HG03066 (cell line): ENCODE measurements around the gene PDXP.
A peak's percentile ranks its signal among the peaks of the same experiment; 100 is the strongest.

Experiments used
- ATAC-seq: cut with Tn5 transposase; IDR thresholded peaks from one replicate; pipeline ENCODE4 v1.9.1; 2021; ENCODE audit warnings: low read depth; ENCODE audit not compliant: unreplicated experiment

The PDXP gene

DNA sequence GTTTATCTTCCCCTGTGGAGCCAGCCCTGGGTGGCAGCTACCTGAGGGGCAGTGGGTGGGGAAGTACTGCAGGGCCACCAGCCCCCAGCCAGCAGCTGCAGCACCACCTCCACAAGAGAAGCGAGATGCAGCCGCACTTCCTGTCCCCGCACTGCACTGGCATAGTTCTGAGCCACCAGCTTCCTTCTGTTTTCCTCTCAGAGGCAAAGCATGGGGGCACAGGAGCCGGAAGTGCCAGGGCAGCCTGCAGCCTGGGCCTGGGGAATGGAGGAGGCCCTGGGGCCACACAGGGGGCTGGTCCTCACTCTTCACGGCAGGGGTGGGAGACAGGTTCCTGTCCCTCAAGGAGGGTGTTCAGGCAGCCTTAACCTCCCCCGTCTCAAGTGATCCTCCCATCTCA lies 31.0 kb upstream of the PDXP start:
- ATAC-seq: no peak

DNA sequence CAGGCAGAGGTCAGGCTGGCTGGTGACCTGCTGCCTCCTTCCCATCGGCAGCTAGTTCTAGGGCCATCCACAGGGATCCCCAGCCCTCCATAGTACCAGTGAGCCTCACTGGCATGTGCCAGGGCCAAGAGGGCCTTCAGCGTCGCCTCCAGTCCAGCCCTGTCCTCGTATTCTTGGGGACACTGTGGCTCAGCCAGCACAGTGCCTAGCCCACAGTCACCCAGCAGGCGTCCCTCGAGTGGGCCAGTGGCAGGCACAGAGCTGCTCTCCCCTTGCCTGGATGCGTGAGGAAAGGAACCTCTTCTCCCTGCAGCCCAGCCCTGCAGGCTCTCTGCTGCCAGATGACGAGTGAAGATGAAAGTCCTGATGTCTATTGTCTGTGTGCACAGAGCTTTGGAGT lies 29.7 kb upstream of the PDXP start:
- no peak for ATAC-seq

DNA sequence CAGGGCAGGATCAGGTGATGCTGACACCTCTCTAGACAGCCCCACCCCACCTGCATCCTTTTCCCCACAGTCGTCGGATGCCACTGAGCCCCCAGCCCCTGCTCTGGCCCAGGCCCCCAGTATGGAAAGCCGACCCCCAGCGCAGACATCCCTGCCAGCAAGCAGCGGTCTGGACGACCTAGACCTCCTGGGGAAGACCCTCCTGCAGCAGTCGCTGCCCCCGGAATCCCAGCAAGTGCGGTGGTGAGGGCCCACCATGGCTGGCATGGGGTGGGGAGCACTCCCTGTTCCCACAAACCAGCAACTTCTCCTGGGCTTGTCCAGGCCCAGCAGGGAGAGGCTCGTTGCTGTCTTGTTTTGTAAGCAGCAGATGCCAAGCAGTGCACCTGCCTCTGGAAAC lies 28.6 kb upstream of the PDXP start:
- no peak for ATAC-seq

DNA sequence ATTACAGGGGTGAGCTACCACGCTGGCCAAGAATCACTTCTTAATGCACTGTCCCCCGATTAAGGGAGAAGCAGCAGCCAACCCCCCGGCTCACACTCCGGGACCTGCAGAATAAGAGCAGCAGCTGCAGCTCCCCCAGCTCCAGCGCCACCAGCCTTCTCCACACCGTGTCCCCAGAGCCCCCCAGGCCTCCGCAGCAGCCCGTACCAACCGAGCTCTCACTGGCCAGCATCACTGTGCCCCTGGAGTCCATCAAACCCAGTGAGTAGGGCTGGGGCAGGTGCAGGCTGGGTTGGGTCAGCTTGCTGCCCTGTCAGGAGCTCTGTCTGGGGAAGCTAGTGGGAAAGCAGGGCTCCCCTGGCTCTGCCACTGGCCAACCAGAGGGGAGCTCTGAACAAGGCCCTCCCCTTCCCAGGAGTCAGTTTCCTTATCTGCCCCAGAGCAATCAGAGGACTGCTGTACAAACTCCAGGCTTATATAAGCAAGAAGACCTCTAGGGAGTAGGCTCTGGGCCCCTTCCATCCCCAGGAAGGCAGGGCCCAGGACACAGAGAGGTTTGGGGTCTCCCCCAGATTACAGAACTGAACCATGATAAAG lies 27.6 kb upstream of the PDXP start:
- ATAC-seq: no peak

DNA sequence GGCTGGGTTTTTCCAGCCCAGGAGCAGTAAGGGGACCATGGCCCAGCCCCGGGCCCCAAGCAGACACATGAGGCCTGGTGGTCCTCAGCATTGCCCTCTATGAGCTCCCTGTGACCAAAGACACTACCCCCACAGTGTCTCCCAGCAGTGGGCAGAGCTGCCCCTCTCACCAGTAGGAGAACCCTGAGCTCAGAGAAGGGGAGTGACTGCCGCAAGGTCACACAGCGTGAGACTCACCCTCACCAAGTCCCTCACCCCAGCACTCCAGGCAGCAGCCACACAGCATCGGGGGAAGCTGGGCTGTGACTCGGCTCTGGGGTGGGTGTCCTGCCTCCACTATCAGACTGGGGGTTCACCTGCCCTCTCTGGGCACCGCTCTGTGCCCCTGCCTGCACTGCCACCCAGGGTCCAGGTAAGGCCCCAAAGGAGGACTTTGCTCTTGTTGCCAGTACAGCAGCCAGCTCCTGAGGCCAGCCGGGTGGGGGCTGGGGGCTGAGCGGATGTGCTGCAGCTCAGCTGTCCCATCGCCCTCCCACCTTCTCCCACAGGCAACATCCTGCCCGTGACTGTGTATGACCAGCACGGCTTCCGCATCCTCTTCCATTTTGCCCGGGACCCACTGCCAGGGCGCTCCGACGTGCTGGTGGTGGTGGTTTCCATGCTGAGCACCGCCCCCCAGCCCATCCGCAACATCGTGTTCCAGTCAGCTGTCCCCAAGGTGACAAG lies 26.9 kb upstream of the PDXP start:
- no peak for ATAC-seq

DNA sequence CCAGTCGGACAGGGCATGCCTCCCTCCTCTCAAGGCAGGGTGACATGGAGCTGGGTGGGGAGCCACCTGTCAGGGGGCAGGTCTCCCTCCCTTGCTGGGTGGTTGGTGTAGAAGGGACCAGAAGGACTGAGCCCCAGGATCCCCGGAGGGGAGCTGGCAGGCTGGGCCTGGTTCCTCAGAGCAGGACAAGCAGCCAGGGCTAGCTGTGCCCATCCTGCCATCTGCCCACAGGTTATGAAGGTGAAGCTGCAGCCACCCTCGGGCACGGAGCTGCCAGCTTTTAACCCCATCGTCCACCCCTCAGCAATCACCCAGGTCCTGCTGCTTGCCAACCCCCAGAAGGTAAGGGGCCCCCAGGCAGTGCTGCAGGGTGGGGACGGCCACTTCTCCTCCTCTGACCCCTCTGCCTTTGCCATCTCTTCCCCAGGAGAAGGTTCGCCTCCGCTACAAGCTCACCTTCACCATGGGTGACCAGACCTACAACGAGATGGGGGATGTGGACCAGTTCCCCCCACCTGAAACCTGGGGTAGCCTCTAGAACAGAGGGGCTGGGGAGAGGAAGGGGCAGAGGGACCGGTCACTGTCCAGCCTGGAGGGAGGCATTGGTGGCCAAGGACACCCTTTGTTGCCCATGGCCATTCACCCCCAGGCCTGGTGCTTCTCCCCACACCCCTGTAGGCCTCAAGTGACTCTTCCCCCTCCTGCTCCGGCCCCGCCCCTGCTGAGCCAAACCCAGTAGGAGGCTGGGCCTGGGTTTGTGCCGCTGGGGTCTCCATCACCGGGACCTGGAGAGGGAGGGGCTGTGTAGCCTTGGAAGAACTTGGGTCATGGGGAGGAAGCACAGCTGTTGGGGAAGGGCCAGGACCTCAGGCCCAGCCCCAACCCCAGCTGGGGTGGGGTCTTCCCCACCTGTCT lies 26.1 kb upstream of the PDXP start:
- ATAC-seq: peak; percentile 3

DNA sequence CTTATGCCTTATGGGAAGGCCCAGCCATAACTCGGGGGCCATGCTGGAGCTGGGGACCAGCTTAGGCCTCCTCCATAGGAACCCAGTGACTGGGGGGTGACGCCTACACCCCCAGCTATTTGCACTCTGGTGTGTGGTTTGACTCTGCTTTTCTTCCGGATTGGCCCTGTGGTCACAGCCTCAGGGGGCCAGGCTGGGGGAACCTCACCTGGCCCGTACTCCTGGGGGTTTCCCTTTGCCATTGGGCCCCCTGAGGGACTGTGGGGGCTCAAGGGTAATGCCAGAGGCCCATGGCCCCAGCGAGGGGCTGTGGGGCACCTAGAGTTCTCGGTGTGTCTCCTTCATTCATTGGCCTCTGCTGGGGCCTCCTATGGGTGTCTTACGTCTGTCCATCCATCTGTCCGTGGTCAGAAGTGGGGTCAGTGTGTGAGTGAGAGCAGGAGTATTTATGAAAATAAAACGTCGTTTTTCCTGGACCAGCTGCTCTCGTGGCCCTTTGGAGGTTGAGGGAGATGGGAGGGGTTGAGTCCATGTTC lies 25.4 kb upstream of the PDXP start:
- ATAC-seq: peak; percentile 50

DNA sequence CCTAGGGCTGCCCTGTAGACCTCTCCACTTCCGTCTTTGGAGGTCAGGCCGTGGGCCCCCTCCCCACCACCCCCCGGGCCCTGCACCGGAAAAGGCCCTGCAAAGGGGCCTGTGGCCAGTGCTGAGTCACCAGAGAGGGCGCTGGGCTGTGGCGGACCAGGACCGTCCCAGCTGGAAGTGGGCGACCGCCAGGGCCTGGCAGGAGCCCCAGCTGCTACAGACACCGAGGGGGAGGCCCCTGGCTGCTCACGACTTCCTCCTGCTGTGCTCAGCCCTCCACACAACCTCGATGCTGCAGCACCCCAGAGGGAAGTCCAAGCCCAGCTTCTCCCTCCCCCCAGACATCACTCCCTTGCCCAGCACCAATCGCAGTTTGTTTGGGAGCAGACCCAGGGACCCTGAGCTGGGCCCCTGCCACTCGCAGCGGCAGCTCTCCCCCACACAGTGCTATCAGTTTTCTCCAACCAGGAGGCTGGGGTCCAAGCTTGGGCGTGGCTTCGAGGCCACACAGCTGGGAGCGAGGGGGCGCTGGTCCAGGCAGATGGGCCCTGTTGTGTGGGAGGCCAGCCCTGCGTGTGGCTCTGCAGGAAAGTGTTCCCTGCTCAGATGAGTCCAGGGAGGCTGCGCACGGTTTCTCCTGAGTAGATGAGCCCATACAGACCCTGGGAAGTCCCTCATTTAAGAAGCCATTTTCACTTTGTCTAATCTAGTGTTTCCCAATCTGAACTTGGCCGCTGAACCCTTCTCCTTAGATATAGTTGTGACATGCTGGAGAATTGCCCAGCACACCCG lies 24.7 kb upstream of the PDXP start:
- peak; percentile 51 for ATAC-seq

DNA sequence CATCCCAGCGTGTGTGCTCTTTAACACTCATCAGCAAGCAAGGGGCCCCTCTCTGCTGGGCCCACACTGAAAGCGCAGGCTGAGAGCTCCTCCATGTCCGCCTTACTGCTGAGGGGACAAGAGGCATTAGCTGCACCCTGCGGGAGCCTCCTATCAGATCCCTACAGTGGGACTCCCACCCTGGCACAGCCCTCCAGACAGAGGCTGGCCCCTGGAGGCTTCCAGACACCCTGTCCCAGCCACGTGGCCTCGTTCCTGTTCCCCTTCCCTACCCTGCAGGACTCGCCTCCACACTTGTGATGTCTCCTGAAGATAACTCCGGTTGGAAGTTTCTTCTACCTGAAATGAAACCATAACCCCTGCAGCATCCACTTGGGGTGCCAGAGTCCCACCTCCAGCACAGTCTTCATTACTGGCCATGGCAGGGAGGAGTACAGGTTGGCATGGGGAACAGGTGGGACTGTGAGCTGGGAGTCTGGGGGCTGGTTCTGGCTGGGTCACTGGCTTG lies 24.1 kb upstream of the PDXP start:
- no peak for ATAC-seq

DNA sequence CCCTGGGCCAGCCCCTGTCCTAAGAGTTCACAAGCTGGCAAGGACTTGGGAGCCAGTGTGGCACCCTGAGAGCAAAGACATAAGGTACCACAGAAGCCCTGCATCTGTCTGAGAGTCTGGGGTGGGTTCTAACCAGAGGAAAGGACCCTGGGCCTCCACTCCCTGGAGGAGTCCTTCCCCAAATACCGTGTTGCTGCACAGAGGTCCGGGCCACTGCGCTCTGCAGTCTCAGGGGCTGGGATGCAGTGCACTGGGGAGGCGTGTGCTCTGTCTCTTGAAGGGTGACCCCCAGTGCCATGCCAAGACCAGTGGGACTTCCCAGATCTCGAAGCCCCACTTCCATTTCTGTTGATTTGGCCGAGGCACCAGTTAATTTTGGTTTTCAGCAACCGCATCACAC lies 23.4 kb upstream of the PDXP start:
- no peak for ATAC-seq

DNA sequence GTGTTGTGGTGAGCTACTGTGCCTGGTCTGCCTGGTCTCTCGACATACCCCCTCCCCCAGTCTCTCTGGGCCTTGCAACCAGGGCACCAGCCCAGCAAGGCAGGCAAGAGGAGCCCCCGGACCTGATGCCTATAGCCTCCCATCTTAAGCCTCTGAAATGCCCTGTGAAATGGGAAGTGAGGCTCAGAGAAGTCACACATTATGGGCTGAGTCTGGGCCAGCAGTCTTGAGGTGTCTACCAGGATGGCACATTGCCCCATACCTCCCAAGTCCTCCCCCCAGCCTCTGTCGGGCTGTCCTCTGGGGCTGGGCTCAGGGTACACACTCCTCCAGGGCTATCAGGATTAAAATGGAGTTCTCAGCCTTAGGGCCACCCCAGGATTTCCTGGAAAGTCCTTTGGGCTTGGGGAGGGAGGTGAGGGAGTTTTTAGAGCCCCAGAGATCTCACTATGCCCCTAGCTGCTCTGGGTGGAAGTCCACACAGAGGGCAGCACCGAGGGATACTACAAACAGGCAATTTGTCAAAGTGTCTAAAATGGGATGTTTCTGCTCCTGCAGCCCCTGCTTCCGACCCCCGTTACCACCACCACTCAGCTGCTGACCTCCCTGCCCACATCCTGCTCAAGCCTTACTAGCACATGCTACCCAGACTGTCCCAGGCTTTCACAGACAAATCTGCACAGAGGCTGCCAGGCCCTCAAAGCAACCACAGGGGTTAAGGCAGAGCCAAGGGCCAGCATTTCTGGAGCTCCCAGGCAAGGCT lies 22.2 kb upstream of the PDXP start:
- no peak for ATAC-seq

DNA sequence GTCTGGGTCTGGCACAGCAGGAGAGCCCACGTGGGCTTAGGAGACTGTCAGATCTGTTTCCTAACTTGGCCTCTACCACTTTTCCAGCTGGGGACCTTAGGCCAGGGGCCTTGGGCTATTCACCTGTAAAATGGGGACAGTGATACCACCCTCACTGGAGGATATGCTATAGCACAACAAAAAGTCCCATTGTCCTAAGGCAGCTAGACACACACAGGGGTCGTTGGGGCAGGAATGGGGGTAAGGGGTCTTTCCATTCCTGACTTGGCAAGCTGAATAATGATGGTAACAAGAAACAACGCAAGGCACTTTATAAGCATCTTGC lies 21.6 kb upstream of the PDXP start:
- ATAC-seq: no peak

DNA sequence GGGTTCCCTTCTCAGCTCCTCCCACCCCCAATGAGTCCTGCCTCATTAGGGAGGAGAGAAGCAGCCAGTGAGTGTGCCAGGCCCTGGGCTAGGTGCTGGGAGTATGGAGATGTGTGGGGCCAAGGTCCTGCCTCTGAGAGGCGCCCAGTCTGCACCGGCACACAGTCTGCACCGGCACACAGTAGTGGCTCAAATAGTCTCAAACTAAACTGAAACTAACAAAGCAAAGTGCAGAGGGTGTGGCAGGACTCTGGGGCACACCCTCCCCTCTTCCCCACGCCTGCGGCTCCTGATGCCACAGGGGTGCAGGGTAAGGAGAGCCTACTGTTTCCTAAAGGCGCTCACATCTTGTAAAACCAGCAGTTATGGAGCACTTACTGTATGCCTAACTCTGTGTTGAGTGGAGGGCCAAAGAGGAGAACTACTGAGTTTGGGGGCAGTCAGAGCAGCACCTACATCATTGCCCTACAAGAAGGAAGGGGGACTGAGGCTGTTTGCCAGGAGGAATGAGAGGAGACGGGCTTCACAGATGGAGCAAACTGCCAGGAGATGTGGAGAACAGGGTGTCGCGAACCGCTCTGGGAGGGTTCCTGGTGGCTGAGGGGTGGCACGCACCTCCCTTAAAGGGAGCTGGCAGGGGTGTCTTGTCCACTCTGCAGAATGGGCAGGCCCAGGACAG lies 20.0 kb upstream of the PDXP start:
- ATAC-seq: no peak

DNA sequence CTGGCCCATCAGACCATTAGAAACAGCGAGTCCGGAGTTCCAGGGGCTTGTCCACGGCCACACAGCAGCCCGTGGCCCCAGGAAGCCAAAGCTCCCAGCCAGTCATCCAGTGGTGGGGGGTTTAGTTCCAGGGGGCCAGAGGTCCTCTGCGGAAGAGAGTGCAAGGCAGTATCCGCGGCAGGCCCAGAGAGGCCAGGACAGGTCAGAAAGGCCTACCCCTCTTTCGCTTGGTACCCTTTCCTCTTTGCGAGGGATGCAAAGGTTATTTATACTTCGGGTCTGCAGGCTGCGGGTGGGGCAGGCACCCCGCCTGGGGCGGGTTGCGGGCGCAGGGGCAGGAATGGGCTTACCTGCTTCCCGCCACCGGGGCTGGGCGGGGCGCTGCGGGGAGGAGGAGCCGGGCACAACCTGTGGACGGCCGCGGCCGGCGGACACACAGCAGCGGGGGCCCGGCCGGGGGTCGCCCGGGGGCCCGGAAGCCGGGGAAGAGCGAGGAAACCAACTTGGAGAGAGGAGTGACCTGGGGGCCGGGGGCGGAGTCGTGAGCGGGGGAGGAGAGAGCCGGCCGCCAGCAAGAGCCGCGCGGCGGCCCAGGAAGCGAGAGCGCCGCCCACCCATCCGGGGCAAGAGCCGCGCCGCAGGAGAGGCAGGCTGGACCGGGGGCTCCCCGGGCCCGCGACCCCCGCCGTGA lies 19.3 kb upstream of the PDXP start, which contains the start of gene SH3BP1:
SH3BP1 (plus strand) TSS at position 600 of the 691 bp plus-strand sequence. CDS start 119 bp downstream, outside the sequence.
- ATAC-seq: no peak

DNA sequence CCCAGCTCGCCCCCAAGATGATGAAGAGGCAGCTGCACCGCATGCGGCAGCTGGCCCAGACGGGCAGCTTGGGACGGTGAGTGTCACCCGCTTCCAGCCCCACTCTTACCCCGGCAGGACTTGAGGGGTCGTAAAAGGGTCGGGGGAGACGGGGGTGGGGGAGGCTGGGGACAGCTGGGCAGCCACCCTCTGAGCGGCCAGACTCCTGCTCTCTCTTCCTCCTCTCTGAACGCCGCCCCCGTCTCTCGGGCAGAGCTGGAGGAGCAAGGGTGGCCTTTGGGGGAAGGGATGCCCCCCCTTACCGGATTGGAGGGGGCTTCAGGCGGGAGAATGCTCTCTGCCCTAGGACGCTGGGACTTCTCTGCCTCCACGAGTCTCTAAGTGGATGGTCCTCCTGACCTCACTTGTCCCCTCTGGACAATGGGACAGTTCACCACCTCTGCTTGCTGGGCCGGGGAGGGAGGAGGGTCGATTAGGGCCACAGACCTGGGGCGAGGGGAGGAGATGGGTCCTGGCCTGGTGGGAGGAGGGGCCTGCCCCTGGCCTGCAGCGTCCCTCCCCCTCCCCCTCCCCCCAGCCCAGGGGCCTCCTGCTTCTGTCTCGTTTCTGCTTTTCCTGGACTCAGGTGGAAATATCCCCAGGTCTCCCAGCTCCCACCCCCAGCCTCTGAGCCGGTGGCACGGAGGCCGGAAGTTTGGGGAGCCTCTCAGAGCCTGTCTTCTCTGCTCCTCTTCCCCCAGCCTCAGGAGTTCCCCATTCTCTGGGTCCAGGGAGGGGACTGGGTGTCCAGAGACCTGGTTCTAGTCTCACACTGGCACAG lies 18.5 kb upstream of the PDXP start:
- no peak for ATAC-seq

DNA sequence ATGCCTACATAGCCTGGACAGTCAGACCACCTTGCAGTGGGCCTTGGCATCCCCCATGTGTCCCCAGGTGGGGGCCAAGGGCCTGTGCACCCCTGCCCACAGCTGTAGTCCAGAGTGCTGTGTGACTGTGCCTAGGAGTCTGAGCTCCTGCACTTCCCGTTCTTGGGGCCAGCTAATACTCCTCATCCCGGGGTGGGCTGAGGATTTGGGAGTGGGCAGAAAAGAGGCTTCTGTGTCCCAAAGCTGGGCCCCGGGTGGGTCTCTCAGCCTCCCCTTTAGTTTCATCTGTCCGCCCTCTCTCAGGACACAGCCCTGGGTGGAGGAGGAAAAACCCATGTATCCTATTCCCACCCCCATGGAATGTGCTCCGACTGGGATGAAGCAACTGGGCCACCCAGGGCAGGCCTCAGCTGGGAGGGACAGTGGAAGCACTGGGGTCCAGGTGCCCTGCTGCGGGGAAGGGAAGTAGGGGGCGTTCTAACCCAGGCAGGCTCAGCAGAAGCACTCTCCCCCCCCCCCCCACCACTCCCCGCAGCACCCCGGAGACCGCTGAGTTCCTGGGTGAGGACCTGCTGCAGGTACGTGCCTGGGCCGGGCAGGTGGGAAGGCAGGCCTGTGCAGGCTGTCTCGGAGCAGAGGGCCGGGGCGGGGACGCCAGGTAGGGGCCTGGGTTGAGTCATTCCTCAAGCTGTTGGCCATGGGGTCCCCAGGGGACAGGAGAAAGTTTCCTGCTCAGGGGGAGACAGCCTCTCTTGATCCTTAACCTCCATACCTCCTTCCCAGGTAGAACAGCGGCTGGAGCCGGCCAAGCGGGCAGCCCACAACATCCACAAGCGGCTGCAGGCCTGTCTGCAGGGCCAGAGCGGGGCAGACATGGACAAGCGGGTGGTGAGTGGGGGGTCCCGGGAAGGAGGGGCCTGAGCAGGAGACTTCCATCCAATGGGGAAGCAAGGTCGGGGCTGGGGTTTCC lies 17.6 kb upstream of the PDXP start:
- no peak for ATAC-seq
